HG03045 (cell line): Measurements from ENCODE around the gene SOX5.
"Not testable (repeated sequence)": the region's sequence is repeated elsewhere in the genome, so short reads cannot be mapped to it uniquely, and the experiment has no call there.

ENCODE experiments used
- ATAC-seq: cut with Tn5 transposase; IDR thresholded peaks from one replicate; pipeline ENCODE4 v1.9.1; 2021; ENCODE audit warnings: mild to moderate bottlenecking, moderate library complexity; ENCODE audit not compliant: unreplicated experiment

Gene SOX5

DNA sequence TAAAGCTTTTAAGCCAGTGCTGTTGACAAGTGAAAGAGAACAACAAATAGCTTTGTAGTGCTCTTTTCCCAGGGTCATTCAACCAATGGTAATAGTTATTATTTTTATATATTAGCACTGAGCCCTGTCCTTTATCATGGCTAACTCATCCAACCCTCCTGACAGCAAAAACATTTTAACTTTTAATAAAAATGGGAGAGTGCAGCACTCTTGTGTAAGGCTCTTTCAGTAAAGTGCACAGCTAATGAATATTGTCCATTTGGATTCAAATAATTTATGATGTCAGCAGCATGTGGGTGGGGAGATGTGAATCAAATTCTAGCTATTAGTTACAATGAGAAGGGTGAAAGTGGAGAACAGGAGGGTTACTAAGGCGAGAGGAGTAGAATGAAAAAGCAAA lies 185.7 kb downstream of the SOX5 start:
- no peak for ATAC-seq

DNA sequence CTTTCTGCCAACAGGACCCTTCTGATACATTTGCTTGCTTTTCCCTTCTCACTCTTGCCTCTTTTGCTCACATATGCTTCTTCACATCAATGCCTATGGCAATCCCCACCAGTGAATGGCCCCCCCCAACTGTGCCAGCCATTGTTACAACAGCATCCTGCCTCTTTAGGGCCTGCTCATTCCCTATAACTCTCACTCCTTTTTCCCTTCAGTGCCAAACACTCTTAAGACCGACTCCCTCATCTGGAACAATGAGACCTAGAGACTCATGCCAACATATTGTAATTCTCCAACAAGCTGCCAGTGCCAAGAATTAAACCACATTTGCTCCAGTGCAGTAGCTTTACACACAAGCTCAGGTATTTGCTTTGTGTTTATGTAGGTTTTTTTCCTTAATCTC lies 189.0 kb downstream of the SOX5 start:
- ATAC-seq, result no peak

DNA sequence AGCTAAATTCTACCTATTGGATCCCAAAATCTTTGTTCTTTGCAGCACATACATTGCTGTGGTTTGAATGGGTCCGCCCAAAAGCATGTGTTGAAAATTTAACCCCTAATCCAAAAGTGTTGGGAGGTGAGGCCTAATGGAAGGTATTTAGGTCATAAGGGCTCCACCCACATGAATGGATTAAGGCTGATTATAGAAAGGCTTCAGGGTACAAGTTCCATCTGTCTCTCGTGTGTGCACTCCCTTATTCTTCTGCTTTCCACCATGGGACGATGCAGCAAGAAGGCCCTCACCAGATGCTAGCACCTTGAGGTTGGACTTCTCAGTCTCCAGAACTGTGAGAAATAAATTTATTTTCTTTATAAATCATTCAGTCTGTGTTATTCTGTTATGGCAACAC lies 190.9 kb downstream of the SOX5 start:
- no peak for ATAC-seq

GRCh38 chr12:23757541-23757962 lies 191.9 kb downstream of the SOX5 start:
- no peak for ATAC-seq

- no peak for ATAC-seq
These were observed 193.1 kb downstream of the SOX5 start for GRCh38 chr12:23756416-23756815.

- ATAC-seq, result no peak
These were observed 195.7 kb downstream of the SOX5 start for GRCh38 chr12:23753628-23754365.

- ATAC-seq, result no peak
These were observed 197.2 kb downstream of the SOX5 start for GRCh38 chr12:23752245-23752644.

DNA sequence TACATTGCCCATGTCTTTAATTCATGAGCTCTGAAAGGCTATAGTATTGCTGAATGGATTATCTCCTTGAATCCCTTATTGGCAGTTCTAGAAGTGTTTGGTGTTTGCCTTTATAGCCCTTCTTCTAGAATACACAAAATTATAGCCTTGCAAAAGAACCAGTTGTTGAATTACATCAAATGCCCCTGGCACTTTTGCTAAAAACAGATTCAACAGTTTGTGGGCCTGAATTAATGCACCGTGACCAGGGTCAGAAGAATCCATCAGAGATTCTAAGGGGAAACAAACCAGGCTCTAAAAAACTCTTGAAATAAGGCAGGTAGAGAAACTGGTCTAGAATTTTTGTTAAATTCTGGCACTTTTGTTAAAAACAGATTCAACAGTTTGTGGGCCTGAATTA lies 197.8 kb downstream of the SOX5 start:
- ATAC-seq, result no peak

GRCh38 chr12:23750923-23751322 lies 198.5 kb downstream of the SOX5 start:
- ATAC-seq, result no peak

- ATAC-seq, result no peak
These were observed 204.8 kb downstream of the SOX5 start for GRCh38 chr12:23744696-23745095.

- no peak for ATAC-seq
These were observed 206.9 kb downstream of the SOX5 start for GRCh38 chr12:23742574-23742973.

DNA sequence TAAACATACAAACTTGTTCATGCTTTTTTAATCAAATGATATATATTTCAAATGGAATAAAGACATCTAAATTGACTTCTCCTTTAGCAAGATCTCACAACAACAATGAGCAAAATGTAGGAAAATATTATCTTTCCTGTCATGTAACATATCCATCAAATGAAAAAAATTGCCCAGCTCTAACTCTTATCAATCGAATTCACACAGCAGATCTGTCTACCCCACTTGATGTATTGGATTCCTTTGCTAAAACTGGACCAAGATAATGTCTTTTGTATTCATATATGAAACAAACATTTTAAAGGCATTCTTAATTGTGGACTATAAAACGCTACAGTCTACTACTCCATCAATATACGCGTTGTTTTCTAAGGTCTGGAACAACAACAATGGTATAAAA lies 218.0 kb downstream of the SOX5 start:
- ATAC-seq, result no peak

DNA sequence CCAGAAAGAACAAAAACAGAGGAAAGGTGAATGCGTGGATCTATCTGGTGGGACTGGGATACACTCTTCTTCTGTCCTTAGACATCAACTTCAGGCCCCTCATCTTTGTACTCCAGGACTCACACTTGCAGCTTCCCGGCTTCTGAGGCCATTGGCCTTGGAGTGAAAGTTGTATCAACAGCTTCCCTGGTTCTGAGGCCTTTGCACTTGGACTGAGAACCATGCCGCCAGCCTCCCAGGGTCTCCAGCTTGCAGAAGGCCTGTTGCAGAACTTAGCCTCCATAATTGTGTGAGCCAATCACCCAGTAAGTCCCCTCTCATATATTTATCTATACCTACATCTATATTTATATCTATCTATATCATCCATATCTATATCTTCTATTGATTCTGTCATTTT lies 218.4 kb downstream of the SOX5 start:
- ATAC-seq, result no peak

DNA sequence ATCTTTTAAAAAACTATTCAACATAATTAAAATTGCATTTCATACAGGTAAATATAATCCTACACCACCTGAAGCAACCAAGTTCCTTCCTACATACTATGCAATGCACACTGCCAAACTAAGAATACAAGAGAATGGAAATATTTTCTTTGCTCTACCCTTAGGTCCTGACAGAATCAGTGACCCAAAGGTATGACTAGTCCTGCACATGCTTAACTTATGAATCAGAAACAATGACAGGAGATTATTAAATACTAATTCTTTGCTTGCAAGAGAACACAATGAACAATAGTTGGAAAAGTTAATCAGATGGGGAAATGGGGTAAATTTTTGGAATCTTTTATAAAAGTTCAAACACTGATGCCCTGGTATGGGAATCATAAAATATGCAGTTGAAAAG lies 220.1 kb downstream of the SOX5 start:
- no peak for ATAC-seq

- ATAC-seq, result no peak
These were observed 222.8 kb downstream of the SOX5 start for GRCh38 chr12:23726646-23727045.

- ATAC-seq, result no peak
These were observed 226.8 kb downstream of the SOX5 start for GRCh38 chr12:23722655-23723054.

DNA sequence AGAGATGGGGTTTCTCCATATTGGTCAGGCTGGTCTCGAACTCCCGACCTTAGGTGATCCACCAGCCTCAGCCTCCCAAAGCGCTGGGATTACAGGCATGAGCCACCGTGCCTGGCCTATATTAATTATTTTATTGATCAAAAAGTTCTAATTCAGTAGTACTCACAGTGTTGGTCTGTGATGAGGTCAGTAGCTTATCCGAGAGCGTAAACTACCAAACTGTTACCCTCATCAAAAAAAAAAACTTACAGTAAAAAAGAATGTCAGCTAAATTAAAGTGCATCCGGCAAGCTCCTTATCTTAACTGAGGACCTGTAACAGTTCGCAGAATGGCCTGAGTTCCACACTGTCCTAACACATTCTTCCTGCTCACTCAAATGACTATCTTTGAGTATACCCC lies 228.2 kb downstream of the SOX5 start:
- ATAC-seq, result no peak

GRCh38 chr12:23719493-23719892 lies 230.0 kb downstream of the SOX5 start:
- ATAC-seq, result no peak

DNA sequence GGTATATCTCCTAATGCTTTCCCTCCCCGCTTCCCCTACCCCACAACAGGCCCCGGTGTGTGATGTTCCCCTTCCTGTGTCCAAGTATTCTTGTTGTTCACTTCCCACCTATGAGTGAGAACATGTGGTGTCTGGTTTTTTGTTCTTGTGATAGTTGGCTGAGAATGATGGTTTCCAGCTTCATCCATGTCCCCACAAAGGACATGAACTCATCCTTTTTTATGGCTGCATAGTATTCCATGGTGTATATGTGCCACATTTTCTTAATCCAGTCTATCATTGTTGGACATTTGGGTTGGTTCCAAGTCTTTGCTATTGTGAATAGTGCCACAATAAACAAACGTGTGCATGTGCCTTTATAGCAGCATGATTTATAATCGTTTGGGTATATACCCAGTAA lies 239.1 kb downstream of the SOX5 start:
- ATAC-seq, result not testable (repeated sequence)

DNA sequence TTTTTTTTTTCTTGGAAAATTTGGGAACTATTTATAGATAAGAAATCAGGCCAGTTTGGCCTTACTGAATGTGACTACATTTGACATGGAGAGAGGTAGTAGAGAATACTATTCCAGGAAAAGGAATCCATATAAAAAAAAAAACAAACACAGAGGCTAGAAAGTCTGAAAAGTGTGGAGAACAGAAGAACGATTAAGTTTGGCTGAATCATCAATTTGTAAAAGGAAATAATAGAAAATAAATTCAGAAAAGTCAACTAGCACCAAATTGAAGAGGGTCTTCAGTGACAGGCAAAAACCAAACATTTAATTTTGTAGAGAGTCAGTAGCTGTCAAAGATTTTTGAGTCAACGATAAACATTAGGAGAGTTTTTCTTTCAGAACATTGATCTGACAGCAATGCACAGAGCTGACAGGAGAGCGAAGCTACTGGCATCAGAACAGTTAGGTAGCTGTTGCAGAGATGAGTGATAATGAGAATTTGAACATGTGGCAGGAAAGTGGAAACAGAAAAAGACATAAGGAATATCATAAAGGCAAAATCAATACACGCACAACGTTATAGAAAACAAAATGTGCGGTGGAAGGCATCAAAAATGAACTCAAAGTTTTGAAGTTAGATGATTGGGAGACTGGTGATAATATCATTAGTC lies 241.2 kb downstream of the SOX5 start:
- no peak for ATAC-seq

DNA sequence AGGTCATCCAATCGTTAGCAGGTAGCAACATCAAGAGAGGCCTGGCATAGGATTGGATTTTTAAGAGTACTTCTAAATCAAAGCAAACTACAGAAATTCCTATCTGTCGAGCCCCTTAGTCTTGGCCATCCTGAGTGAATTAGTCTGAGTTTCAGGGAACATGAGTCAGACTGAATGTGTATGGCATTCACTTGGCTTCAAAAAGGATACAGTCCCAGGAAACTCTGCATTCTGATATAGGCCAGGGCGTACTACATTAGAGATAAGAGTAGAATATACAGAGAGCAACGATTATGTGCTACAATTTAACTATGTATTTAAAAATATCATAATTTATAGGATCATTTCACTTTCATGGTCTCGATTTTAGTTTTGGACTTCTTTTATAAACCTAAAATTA lies 242.2 kb downstream of the SOX5 start:
- ATAC-seq, result no peak

- ATAC-seq, result no peak
These were observed 244.2 kb downstream of the SOX5 start for GRCh38 chr12:23704992-23705943.
